HUES48 (cell line): Measurements from ENCODE around the gene ALDH1A2.

Source experiments
- H3K27ac ChIP-seq: one replicate; pipeline ENCODE4 v1.7.0; 2013; ENCODE audit warnings: low read depth, low read length, inconsistent platforms
- H3K27me3 ChIP-seq: 2 replicates; pipeline ENCODE4 v1.6.1; 2013; ENCODE audit warnings: mild to moderate bottlenecking, low read length; ENCODE audit not compliant: control insufficient read depth, insufficient read depth
- H3K36me3 ChIP-seq: 2 replicates; pipeline ENCODE4 v1.6.1; 2013; ENCODE audit warnings: low read length; ENCODE audit not compliant: control insufficient read depth, insufficient read depth
- H3K4me1 ChIP-seq: 2 replicates; pipeline ENCODE4 v1.6.1; 2013; ENCODE audit warnings: mild to moderate bottlenecking, low read length; ENCODE audit not compliant: control insufficient read depth, insufficient read depth
- H3K4me3 ChIP-seq: 2 replicates; pipeline ENCODE4 v1.5.1; 2013; ENCODE audit warnings: mild to moderate bottlenecking, low read depth, low read length
- H3K9ac ChIP-seq: 2 replicates; pipeline ENCODE4 v1.6.1; 2013; ENCODE audit warnings: mild to moderate bottlenecking, low read depth, low read length, moderate library complexity
- H3K9me3 ChIP-seq: 2 replicates; pipeline ENCODE4 v1.6.1; 2013; ENCODE audit warnings: low read length; ENCODE audit not compliant: control insufficient read depth, insufficient read depth

ALDH1A2 gene

DNA sequence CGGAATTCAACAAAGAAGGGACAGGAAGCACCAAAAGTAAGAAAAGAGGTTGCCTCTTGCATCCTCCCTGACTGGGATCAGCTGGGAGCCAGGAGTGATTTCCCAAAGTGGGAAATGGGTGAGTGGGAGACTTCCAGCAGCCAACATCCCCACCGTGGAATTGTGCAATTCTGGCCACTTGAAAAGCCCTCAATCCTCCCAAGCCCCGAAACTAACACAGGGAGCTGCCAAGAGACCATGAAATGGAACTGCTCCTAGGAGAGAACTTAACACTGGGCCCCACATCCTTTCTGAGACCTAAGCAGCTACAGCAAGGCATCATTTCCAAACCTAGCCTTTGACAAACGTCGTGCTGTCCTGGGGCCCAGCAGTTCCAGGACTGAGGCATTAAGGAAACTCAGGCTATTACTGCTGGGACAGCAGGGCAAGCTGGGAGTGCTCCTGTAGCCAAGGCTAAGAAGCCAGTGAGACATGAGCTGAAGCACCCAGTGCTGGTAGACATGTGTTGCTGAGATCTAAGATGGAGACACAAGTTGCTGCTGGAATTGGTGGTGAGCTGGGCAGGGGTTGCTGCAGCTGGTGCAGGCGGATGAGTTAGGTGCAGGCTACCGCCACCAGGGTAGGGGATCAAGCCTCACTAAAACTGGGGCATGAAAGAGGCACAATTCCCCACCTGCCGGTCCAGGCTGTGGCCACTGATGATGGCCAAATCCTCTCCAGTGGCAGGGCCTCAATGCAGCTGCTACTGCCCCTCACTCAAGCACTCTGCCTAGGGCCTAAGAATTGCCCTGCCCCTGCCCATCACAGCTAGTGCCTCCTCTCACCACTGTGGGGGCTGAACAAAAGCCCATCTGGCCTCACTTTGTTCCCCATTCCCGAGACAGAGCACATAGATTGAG, 43.9 kb downstream of the ALDH1A2 start:
- peaks cover 8% of the 10 kb centered on the region; the same call in 1 of the 2 replicates for H3K9me3 ChIP-seq
- no peaks in the 10 kb centered on the region for H3K36me3 ChIP-seq
- no peak overlapping the region for H3K27ac ChIP-seq
- H3K9ac ChIP-seq = no peak overlapping the region
- no peak overlapping the region for H3K4me3 ChIP-seq
- no peaks in the 10 kb centered on the region for H3K4me1 ChIP-seq
- no peaks in the 10 kb centered on the region for H3K27me3 ChIP-seq

- Histone ChIP-seq H3K9ac (no peak overlapping the region), H3K36me3 (no peaks in the 10 kb centered on the region), H3K27me3 (no peaks in the 10 kb centered on the region), H3K4me3 (no peak overlapping the region), H3K4me1 (no peaks in the 10 kb centered on the region), H3K9me3 (no peaks in the 10 kb centered on the region), H3K27ac (no peak overlapping the region)
Measured at GRCh38 chr15:58019503-58020376, 45.8 kb downstream of the ALDH1A2 start.

GRCh38 chr15:58017869-58018268, 47.6 kb downstream of the ALDH1A2 start:
- Histone ChIP-seq H3K4me1 (no peaks in the 10 kb centered on the region), H3K36me3 (no peaks in the 10 kb centered on the region), H3K9ac (no peak overlapping the region), H3K27ac (no peak overlapping the region), H3K27me3 (no peaks in the 10 kb centered on the region), H3K4me3 (no peak overlapping the region), H3K9me3 (no peaks in the 10 kb centered on the region)

DNA sequence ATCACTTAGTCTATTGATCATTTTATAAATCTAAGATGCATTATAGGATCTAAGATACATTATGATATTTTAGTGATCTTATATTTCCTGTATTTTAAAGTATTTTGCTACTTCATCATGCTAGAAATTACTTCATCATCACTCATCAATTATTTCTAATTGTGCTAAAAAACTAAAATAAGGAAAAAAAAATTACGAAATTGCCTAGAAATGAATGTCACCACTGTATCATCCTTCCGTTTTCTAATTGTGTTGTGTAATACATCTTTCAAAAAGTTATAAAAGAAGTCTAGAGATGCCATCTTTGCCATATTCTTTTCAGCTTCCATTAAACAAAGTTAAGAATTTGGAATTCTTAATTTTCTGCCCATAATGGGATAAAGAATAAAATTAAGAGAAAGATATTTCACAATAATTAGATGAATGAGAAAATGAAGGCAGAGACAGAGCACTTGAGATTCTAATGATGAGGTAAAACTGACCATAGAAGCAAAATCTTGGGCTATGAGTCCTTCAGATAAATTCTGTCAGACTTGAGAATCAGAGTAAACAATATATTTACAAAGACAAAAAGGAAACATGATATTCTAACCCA, 48.8 kb downstream of the ALDH1A2 start:
- no peaks in the 10 kb centered on the region for H3K9me3 ChIP-seq
- no peaks in the 10 kb centered on the region for H3K27me3 ChIP-seq
- H3K4me3 ChIP-seq = no peak overlapping the region
- H3K36me3 ChIP-seq = no peaks in the 10 kb centered on the region
- no peaks in the 10 kb centered on the region for H3K4me1 ChIP-seq
- no peak overlapping the region for H3K27ac ChIP-seq
- H3K9ac ChIP-seq = no peak overlapping the region

GRCh38 chr15:58015565-58015964, 49.9 kb downstream of the ALDH1A2 start:
- Histone ChIP-seq H3K36me3 (no peaks in the 10 kb centered on the region), H3K4me3 (no peak overlapping the region), H3K9me3 (no peaks in the 10 kb centered on the region), H3K9ac (no peak overlapping the region), H3K4me1 (0 out of 2 replicates have a peak, but pooled peaks cover 2% of the 10 kb centered on the region), H3K27ac (no peak overlapping the region), H3K27me3 (no peaks in the 10 kb centered on the region)

DNA sequence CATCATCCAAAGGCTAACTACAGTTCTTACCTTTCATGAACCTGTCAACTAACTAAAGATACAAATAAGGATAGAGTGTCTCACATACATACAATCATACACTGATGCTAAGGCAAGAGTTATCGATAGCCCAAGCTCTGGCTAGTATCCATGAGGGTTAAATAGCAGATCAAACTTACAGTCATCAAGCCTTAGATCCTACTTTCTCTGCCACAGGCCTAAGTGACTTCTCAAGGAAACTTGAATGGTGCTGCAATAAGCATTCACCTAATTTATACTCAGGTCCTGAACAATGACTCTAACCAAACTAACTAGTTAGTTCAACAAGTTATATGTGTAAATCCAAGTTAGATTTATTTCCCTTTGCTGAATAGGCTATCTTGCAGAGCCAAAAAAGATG, 51.0 kb downstream of the ALDH1A2 start:
- Histone ChIP-seq H3K4me3 (no peak overlapping the region), H3K9ac (no peak overlapping the region), H3K27ac (no peak overlapping the region), H3K36me3 (no peaks in the 10 kb centered on the region), H3K4me1 (0 out of 2 replicates have a peak, but pooled peaks cover 2% of the 10 kb centered on the region), H3K27me3 (no peaks in the 10 kb centered on the region), H3K9me3 (no peaks in the 10 kb centered on the region)

DNA sequence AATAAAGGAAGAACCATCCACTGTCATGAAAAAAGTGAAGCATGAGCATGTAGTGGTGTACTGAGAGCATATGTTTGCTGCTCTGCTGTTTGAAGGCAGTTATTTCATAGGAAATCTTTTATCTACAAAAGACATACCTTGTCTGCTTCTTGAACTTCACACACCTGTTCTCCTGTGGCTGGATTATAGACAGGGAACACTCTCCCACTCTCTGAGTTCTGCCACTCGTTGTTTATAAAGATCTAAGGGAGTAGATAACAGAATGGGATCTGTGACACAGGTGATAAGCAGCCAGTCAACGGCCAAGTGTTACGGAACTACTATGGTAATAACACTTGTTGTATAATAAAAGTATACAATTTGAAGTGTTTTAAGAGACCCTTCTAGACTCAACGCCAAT, 51.5 kb downstream of the ALDH1A2 start:
- H3K9ac ChIP-seq = no peak overlapping the region
- no peaks in the 10 kb centered on the region for H3K9me3 ChIP-seq
- H3K36me3 ChIP-seq = no peaks in the 10 kb centered on the region
- 0 out of 2 replicates have a peak, but pooled peaks cover 2% of the 10 kb centered on the region for H3K4me1 ChIP-seq
- no peaks in the 10 kb centered on the region for H3K27me3 ChIP-seq
- H3K4me3 ChIP-seq = no peak overlapping the region
- H3K27ac ChIP-seq = no peak overlapping the region

- Histone ChIP-seq H3K4me3 (no peak overlapping the region), H3K9me3 (no peaks in the 10 kb centered on the region), H3K9ac (no peak overlapping the region), H3K27me3 (no peaks in the 10 kb centered on the region), H3K4me1 (0 out of 2 replicates have a peak, but pooled peaks cover 2% of the 10 kb centered on the region), H3K27ac (no peak overlapping the region), H3K36me3 (no peaks in the 10 kb centered on the region)
Measured at GRCh38 chr15:58010983-58011382, 54.5 kb downstream of the ALDH1A2 start.

- Histone ChIP-seq H3K4me1 (no peaks in the 10 kb centered on the region), H3K4me3 (no peak overlapping the region), H3K9ac (no peak overlapping the region), H3K27me3 (no peaks in the 10 kb centered on the region), H3K9me3 (no peaks in the 10 kb centered on the region), H3K36me3 (no peaks in the 10 kb centered on the region), H3K27ac (no peak overlapping the region)
Measured at GRCh38 chr15:58003810-58004209, 61.7 kb downstream of the ALDH1A2 start.

GRCh38 chr15:58002338-58003126, 63.0 kb downstream of the ALDH1A2 start:
- H3K9me3 ChIP-seq = no peaks in the 10 kb centered on the region

More at GRCh38 chr15:58002338-58003126, 63.0 kb downstream of the ALDH1A2 start:
- H3K9ac ChIP-seq = no peak overlapping the region
- no peaks in the 10 kb centered on the region for H3K36me3 ChIP-seq
- no peak overlapping the region for H3K4me3 ChIP-seq
- no peak overlapping the region for H3K27ac ChIP-seq
- no peaks in the 10 kb centered on the region for H3K27me3 ChIP-seq
- no peaks in the 10 kb centered on the region for H3K4me1 ChIP-seq
